Nephron (organoid): Measurements from ENCODE around the gene WLS.

Source experiments
- H3K27ac Mint-ChIP-seq, 3 experiments: 2 replicates each; pipeline ENCODE4 v1.8.0; 2020; ENCODE audit warnings: mixed read lengths in 3 of 3, mild to moderate bottlenecking in 2 of 3, moderate library complexity in 1 of 3
- H3K27me3 Mint-ChIP-seq: 2 replicates; pipeline ENCODE4 v1.8.0; 2021; ENCODE audit warnings: low read depth, mild to moderate bottlenecking, moderate library complexity, mixed read lengths
- H3K36me3 Mint-ChIP-seq: 2 replicates; pipeline ENCODE4 v1.8.0; 2020; ENCODE audit warnings: low read depth, mixed read lengths
- H3K4me1 Mint-ChIP-seq: 2 replicates; pipeline ENCODE4 v1.8.0; 2020; ENCODE audit warnings: mixed read lengths
- H3K4me3 Mint-ChIP-seq, 3 experiments: 2 replicates each; pipeline ENCODE4 v1.8.0; 2020; ENCODE audit warnings: mild to moderate bottlenecking in 3 of 3, mixed read lengths in 3 of 3, moderate library complexity in 2 of 3
- H3K9me3 Mint-ChIP-seq: 2 replicates; pipeline ENCODE4 v1.8.0; 2020; ENCODE audit warnings: mixed read lengths
- CTCF ChIP-seq, 3 experiments: fragments of 200-600 bp; sonication (generic); IDR thresholded peaks; one replicate each; pipeline ENCODE4 v1.5.0; 2021; ENCODE audit warnings: antibody characterized with exemption in 3 of 3; ENCODE audit not compliant: unreplicated experiment in 3 of 3

Gene WLS

DNA sequence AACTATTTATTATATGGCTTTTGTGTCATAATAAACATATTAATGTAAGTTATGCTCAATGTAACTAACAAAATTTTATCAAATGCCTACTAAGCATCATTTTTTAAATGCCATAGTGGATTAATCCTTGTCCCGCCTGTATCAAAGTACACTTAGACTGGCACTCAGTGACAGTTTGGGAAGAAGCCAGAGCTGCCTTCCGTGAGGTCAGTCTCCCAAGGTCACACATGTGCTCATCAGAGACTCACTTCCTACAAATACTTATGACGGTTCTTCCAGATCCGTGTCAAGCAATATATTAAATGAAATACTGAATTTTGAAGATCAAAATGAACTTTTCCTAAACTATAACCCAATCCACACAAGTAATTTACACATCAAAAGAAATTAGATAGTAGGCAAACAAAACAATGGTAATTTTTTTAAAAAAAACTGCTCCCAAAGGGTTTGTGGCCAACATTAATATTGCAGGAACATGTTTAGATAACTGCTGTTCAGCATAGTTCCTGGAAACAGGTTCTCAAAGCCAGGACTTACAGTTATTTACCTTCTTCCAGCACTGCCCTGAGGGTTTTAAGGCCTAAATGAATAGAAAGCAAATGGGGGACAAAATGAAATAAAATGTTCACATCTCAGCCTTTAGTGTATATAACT lies 27.2 kb downstream of the WLS start:
- no peaks in the 10 kb centered on the region for H3K36me3 Mint-ChIP-seq
- H3K4me1 Mint-ChIP-seq, result peaks cover 75% of the 10 kb centered on the region
- no peak for TF ChIP-seq CTCF (IDR thresholded peaks at IDR 0.05; ENCODE audit: unreplicated experiment in 3 of 3)
- no peaks in the 10 kb centered on the region for H3K27me3 Mint-ChIP-seq
- H3K9me3 Mint-ChIP-seq, result no peaks in the 10 kb centered on the region
- H3K27ac Mint-ChIP-seq, result peak overlapping the region; percentile 85 to 90 (median 88)
- no peak overlapping the region for H3K4me3 Mint-ChIP-seq

DNA sequence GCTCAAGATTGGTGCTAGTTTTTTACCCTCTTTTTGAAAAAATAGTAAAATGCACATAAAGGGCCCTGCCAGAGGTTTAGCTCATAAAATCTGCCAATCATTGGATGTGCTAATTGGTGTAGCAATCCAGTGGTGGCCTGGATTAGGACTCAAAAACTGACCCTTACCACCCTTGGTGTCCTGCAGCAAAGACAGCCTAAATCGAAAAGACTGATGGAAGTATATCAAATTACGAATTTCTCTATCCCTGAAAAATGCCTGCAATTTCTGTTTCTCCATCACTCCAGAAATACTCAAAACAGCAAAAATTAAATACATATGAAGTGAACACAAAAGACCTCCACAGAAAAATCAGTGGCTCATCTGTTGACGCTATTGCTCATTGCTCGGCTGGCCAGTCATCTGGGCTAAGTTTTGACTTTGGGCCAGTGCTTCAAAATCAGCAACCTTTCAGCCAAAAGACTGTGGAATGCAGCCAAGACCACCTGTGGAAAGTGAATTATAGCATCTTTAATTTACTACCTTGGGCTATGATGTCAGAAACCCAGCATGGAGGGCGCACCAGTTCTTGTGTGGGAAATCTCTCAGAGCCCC lies 30.0 kb downstream of the WLS start:
- H3K36me3 Mint-ChIP-seq, result no peaks in the 10 kb centered on the region
- no peaks in the 10 kb centered on the region for H3K27me3 Mint-ChIP-seq
- TF ChIP-seq CTCF (IDR thresholded peaks at IDR 0.05; ENCODE audit: unreplicated experiment in 3 of 3), result no peak
- no peaks in the 10 kb centered on the region for H3K9me3 Mint-ChIP-seq
- peak overlapping the region in 1 of 3 experiments; percentile 14 for H3K4me3 Mint-ChIP-seq
- H3K27ac Mint-ChIP-seq, result peak overlapping the region; percentile 59 to 83 (median 61)
- H3K4me1 Mint-ChIP-seq, result peaks cover 82% of the 10 kb centered on the region

GRCh38 chr1:68201546-68202238 lies 30.6 kb downstream of the WLS start:
- Mint-ChIP-seq H3K4me3 (no peak overlapping the region), H3K4me1 (peaks cover 82% of the 10 kb centered on the region), H3K9me3 (no peaks in the 10 kb centered on the region), H3K36me3 (no peaks in the 10 kb centered on the region), H3K27ac (peak overlapping the region; percentile 26 to 83 (median 59)), H3K27me3 (no peaks in the 10 kb centered on the region)
- TF ChIP-seq CTCF (IDR thresholded peaks at IDR 0.05; ENCODE audit: unreplicated experiment in 3 of 3), result no peak

DNA sequence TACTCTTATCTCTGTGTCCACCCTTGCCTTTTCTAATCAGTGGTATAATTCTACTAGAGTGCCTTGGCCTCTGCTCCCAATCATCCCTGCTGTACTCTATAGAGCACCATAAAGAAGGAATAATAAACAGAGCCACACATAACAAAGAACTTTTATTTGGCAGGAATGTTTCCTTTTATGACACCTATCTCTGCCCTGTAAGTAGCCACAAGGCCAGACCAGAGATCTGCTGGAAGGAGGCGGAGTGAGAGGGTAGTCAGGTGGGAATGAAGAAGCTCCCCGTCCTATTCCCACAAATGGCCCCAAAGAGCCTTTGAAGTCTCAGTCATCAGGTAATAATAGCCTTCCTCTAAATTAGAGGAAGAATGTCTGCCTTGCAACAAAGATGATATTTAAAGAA lies 32.7 kb downstream of the WLS start:
- Mint-ChIP-seq H3K36me3 (no peaks in the 10 kb centered on the region), H3K9me3 (no peaks in the 10 kb centered on the region), H3K27me3 (no peaks in the 10 kb centered on the region), H3K4me3 (no peak overlapping the region), H3K27ac (peak overlapping the region in 2 of 3 experiments; percentile 23 to 70), H3K4me1 (peaks cover 65% of the 10 kb centered on the region)
- TF ChIP-seq CTCF (IDR thresholded peaks at IDR 0.05; ENCODE audit: unreplicated experiment in 3 of 3), result no peak

- Mint-ChIP-seq H3K4me1 (peaks cover 63% of the 10 kb centered on the region), H3K9me3 (no peaks in the 10 kb centered on the region), H3K27ac (peak overlapping the region in 2 of 3 experiments; percentile 51 to 70), H3K27me3 (no peaks in the 10 kb centered on the region), H3K4me3 (no peak overlapping the region), H3K36me3 (peaks cover 8% of the 10 kb centered on the region)
- no peak for TF ChIP-seq CTCF (IDR thresholded peaks at IDR 0.05; ENCODE audit: unreplicated experiment in 3 of 3)
Measured at GRCh38 chr1:68198752-68199151, 33.6 kb downstream of the WLS start.
